HepG2 (cell line): ENCODE data around the gene TSPAN31. TPM values are rescaled to one million over a fixed set of nuclear protein-coding genes. Genes with fewer than 3 reads are reported as not detected.
A peak's percentile ranks its signal among the peaks of the same experiment; 100 is the strongest.

Experiments used
- AGO1 ChIP-seq: fragments of 200-400 bp; formaldehyde crosslinking; IDR thresholded peaks from 2 replicates; pipeline ENCODE4 v1.6.1; 2017; ENCODE audit warnings: mild to moderate bottlenecking, low read depth, low read length, moderate library complexity; ENCODE audit not compliant: poor library complexity, severe bottlenecking
- ARNTL ChIP-seq: sonication (generic); formaldehyde crosslinking; IDR thresholded peaks from 2 replicates; pipeline ENCODE4 v1.4.0; 2020; ENCODE audit warnings: mild to moderate bottlenecking, missing genetic modification reagents
- BCL6 ChIP-seq: IDR thresholded peaks from 2 replicates; pipeline ENCODE4 v1.6.1; 2016; ENCODE audit warnings: missing genetic modification reagents, missing compliant biosample characterization
- FOXC1 ChIP-seq: sonication (generic); formaldehyde crosslinking; IDR thresholded peaks from 2 replicates; pipeline ENCODE4 v1.8.0; 2022; ENCODE audit warnings: mild to moderate bottlenecking, missing genetic modification reagents, borderline replicate concordance
- HIVEP1 ChIP-seq: sonication (generic); formaldehyde crosslinking; IDR thresholded peaks from 2 replicates; pipeline ENCODE4 v1.4.0; 2020; ENCODE audit warnings: mild to moderate bottlenecking, missing genetic modification reagents
- KLF9 ChIP-seq: IDR thresholded peaks from 2 replicates; pipeline ENCODE4 v1.6.1; 2016; ENCODE audit warnings: low read depth
- KMT2B ChIP-seq: IDR thresholded peaks from 2 replicates; pipeline ENCODE4 v1.6.1; 2016; ENCODE audit warnings: missing genetic modification reagents, missing compliant biosample characterization
- NCOA2 ChIP-seq: sonication (generic); formaldehyde crosslinking; IDR thresholded peaks from 2 replicates; pipeline ENCODE4 v1.8.0; 2022; ENCODE audit warnings: inconsistent platforms
- PHB2 ChIP-seq: fragments of 450-650 bp; IDR thresholded peaks from 2 replicates; pipeline ENCODE4 v1.6.1; 2018; ENCODE audit not compliant: partially characterized antibody
- SNAPC2 ChIP-seq: sonication (generic); formaldehyde crosslinking; IDR thresholded peaks from 2 replicates; pipeline ENCODE4 v1.8.1; 2022; ENCODE audit warnings: mild to moderate bottlenecking, missing genetic modification reagents
- SRF ChIP-seq: IDR thresholded peaks from 2 replicates; pipeline ENCODE4 v1.6.1; 2011; ENCODE audit warnings: mild to moderate bottlenecking, low read depth, low read length, moderate library complexity
- TEAD2 ChIP-seq: sonication (generic); formaldehyde crosslinking; IDR thresholded peaks from 2 replicates; pipeline ENCODE4 v1.9.0; 2021; ENCODE audit warnings: missing genetic modification reagents
- ZFX ChIP-seq: sonication (generic); formaldehyde crosslinking; IDR thresholded peaks from 2 replicates; pipeline ENCODE4 v1.4.0; 2020; ENCODE audit warnings: mild to moderate bottlenecking, low read depth, missing genetic modification reagents, moderate library complexity
- ZKSCAN8 ChIP-seq: IDR thresholded peaks from 2 replicates; pipeline ENCODE4 v1.6.1; 2016; ENCODE audit warnings: borderline replicate concordance, missing genetic modification reagents, missing compliant biosample characterization
- ZMYM4 ChIP-seq: sonication (generic); formaldehyde crosslinking; IDR thresholded peaks from 2 replicates; pipeline ENCODE4 v1.8.1; 2023; ENCODE audit warnings: mild to moderate bottlenecking, missing genetic modification reagents
- ZNF431 ChIP-seq: sonication (generic); formaldehyde crosslinking; IDR thresholded peaks from 2 replicates; pipeline ENCODE4 v1.9.0; 2022; ENCODE audit warnings: missing genetic modification reagents, low read depth, mild to moderate bottlenecking, borderline replicate concordance
- ZNF652 ChIP-seq: IDR thresholded peaks from 2 replicates; pipeline ENCODE4 v1.6.1; 2016; ENCODE audit warnings: low read depth, borderline replicate concordance
- ZNF75D ChIP-seq: sonication (generic); formaldehyde crosslinking; IDR thresholded peaks from 2 replicates; pipeline ENCODE4 v1.8.1; 2023; ENCODE audit warnings: missing genetic modification reagents, mild to moderate bottlenecking, borderline replicate concordance
- ZNF883 ChIP-seq: sonication (generic); formaldehyde crosslinking; IDR thresholded peaks from 2 replicates; pipeline ENCODE4 v1.5.1; 2020; ENCODE audit warnings: mild to moderate bottlenecking, missing genetic modification reagents; ENCODE audit errors: not compliant biosample characterization
- polyA plus RNA-seq, 8 experiments: library from polyadenylated mRNA; depleted of rRNA in 3 of 8; stranded (reverse) in 7 of 8; unstranded in 1 of 8; fragments of >200 nt; fragmentation: Illumina TruSeq in 4 of 8; extraction: Trizol in 4 of 8; gene quantifications; 2 replicates each; pipeline versions ENCODE4 v1.2.1 to v1.2.3, GENCODE V29; 2011 to 2016; ENCODE audit warnings: low read depth in 4 of 8, missing spikeins in 1 of 8, mixed read lengths in 1 of 8; ENCODE audit not compliant: insufficient read depth in 1 of 8
- total RNA-seq, 5 experiments: library from RNA; depleted of rRNA; stranded (reverse); fragments of >200 nt; fragmentation: Illumina TruSeq; extraction: Trizol; gene quantifications; 2 replicates each; pipeline ENCODE4 v1.2.3, GENCODE V29; 2016; ENCODE audit warnings: low read depth in 1 of 5
- TF ChIP-seq, protein P1 (sequence below): sonication (generic); formaldehyde crosslinking; IDR thresholded peaks from 2 replicates; pipeline ENCODE4 v1.8.1; 2023; ENCODE audit warnings: mild to moderate bottlenecking, inconsistent platforms, moderate library complexity, missing genetic modification reagents, borderline replicate concordance
- TF ChIP-seq, protein P2 (sequence below): conservative IDR thresholded peaks from 2 replicates; pipeline ENCODE4 v1.6.1; 2018; ENCODE audit warnings: missing genetic modification reagents
- TF ChIP-seq, protein P3 (sequence below): IDR thresholded peaks from 2 replicates; pipeline ENCODE4 v1.6.1; 2016; ENCODE audit warnings: low read depth, borderline replicate concordance
- TF ChIP-seq, protein P4 (sequence below): sonication (generic); formaldehyde crosslinking; IDR thresholded peaks from 2 replicates; pipeline ENCODE4 v1.8.0; 2022; ENCODE audit warnings: mild to moderate bottlenecking, missing genetic modification reagents, borderline replicate concordance
- TF ChIP-seq, protein P5 (sequence below): IDR thresholded peaks from 2 replicates; pipeline ENCODE4 v1.6.1; 2012; ENCODE audit warnings: low read depth, low read length, improper control_type of control experiment

TSPAN31 gene
- total and polyA plus RNA-seq, 2 of the 13 experiments (the other 11 are each of a cell fraction or from before 2014, with no cell fraction given), result 10.4 to 24.6 TPM

DNA sequence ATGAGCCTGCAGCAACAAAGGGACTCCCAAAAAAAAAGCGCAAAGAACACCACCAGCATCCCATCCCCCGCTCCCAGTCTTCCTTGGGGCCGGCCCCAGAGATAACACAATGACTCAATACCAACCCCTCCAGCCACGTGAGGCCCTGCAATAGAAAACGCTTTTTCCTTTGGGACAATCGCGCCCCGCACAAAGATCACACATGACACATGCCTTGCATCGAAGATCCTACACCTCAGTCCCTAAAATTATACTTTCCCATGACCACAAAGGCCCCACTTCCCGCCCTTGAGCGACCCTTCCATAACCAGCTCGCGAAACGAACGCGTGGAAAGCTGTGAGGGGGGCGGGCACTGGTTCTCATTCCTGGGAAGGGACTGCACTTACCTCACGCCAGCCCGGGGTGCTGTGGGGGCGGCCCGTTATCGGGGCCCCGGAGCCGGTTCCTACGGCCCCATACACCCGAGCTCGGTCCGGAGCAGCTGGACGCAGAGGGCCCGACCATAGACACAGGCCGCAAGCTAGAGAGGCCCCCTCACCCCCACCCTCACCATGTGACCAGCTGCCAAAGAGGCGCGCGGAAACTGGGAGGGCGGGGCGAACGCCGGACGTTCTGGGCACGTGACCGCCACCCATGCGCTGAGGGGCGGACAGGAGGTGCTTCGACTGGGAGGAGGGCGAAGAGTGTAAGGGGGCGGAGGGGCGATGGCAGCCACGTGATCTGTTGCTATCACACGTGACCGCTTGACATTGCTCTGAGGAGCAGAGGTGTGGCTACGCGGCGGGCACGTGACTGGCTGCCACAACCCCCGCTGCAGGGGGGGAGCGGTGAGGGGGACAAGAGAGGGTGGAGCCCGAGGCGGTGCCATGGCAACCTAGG, 7.2 kb downstream of the TSPAN31 start, which contains the start of gene CDK4 (continued):
- peak; percentile 45; the same call in 1 of the 2 replicates for TF ChIP-seq BCL6 (CRISPR knock-in tag)
- peak; percentile 93 for TF ChIP-seq HIVEP1 (CRISPR knock-in tag)
- 0 out of 2 replicates have a peak, but pooled peaks have one; percentile 18 for TF ChIP-seq ZNF652 (CRISPR knock-in tag)
- peak; percentile 86 for TF ChIP-seq KMT2B
- TF ChIP-seq KLF9, result peak; percentile 36; the same call in 1 of the 2 replicates
- TF ChIP-seq, protein P1, sequence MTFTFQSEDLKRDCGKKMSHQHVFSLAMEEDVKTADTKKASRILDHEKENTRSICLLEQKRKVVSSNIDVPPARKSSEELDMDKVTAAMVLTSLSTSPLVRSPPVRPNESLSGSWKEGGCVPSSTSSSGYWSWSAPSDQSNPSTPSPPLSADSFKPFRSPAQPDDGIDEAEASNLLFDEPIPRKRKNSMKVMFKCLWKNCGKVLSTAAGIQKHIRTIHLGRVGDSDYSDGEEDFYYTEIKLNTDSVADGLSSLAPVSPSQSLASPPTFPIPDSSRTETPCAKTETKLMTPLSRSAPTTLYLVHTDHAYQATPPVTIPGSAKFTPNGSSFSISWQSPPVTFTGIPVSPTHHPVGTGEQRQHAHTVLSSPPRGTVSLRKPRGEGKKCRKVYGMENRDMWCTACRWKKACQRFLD (CRISPR knock-in tag), result no peak
- TF ChIP-seq ZMYM4 (CRISPR knock-in tag), result peak; percentile 91
- TF ChIP-seq, protein P2, sequence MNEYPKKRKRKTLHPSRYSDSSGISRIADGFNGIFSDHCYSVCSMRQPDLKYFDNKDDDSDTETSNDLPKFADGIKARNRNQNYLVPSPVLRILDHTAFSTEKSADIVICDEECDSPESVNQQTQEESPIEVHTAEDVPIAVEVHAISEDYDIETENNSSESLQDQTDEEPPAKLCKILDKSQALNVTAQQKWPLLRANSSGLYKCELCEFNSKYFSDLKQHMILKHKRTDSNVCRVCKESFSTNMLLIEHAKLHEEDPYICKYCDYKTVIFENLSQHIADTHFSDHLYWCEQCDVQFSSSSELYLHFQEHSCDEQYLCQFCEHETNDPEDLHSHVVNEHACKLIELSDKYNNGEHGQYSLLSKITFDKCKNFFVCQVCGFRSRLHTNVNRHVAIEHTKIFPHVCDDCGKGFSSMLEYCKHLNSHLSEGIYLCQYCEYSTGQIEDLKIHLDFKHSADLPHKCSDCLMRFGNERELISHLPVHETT, result peak; percentile 75
- TF ChIP-seq ZKSCAN8 (CRISPR knock-in tag), result peak; percentile 24; the same call in 1 of the 2 replicates
- TF ChIP-seq, protein P3, sequence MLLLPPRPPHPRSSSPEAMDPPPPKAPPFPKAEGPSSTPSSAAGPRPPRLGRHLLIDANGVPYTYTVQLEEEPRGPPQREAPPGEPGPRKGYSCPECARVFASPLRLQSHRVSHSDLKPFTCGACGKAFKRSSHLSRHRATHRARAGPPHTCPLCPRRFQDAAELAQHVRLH (CRISPR knock-in tag), result peak; percentile 96; the same call in 1 of the 2 replicates
- TF ChIP-seq AGO1, result peak; percentile 97
- peak; percentile 92 for TF ChIP-seq SNAPC2 (CRISPR knock-in tag)
- TF ChIP-seq, protein P4, sequence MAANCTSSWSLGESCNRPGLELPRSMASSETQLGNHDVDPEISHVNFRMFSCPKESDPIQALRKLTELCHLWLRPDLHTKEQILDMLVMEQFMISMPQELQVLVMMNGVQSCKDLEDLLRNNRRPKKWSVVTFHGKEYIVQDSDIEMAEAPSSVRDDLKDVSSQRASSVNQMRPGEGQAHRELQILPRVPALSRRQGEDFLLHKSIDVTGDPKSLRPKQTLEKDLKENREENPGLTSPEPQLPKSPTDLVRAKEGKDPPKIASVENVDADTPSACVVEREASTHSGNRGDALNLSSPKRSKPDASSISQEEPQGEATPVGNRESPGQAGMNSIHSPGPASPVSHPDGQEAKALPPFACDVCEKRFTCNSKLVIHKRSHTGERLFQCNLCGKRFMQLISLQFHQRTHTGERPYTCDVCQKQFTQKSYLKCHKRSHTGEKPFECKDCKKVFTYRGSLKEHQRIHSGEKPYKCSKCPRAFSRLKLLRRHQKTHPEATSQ (CRISPR knock-in tag), result peak; percentile 58; the same call in 1 of the 2 replicates
- TF ChIP-seq FOXC1 (CRISPR knock-in tag), result peak; percentile 96
- TF ChIP-seq ZNF883, result peak; percentile 96
- TF ChIP-seq TEAD2 (CRISPR knock-in tag), result no peak
- TF ChIP-seq ZNF75D (CRISPR knock-in tag), result no peak
- peak; percentile 52; the same call in 1 of the 2 replicates for TF ChIP-seq NCOA2 (CRISPR knock-in tag)
- peak; percentile 94 for TF ChIP-seq ZFX (CRISPR knock-in tag)
- TF ChIP-seq PHB2, result no peak
- TF ChIP-seq, protein P5, sequence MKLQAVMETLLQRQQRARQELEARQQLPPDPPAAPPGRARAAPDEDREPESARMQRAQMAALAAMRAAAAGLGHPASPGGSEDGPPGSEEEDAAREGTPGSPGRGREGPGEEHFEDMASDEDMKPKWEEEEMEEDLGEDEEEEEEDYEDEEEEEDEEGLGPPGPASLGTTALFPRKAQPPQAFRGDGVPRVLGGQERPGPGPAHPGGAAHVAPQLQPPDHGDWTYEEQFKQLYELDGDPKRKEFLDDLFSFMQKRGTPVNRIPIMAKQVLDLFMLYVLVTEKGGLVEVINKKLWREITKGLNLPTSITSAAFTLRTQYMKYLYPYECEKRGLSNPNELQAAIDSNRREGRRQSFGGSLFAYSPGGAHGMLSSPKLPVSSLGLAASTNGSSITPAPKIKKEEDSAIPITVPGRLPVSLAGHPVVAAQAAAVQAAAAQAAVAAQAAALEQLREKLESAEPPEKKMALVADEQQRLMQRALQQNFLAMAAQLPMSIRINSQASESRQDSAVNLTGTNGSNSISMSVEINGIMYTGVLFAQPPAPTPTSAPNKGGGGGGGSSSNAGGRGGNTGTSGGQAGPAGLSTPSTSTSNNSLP, result no peak
- TF ChIP-seq ZNF431 (CRISPR knock-in tag), result peak; percentile 30; the same call in 1 of the 2 replicates
- peak; percentile 100 for TF ChIP-seq ARNTL
- no peak for TF ChIP-seq SRF
